ENCODE data around the gene RUSC2. TPM values are rescaled to one million over a fixed set of nuclear protein-coding genes. Genes with fewer than 3 reads are reported as not detected.

The RUSC2 gene
- total and polyA plus RNA-seq, 2 of the 13 experiments (the other 11 are each of a cell fraction or from before 2014, with no cell fraction given), result 2.8 to 3.3 TPM

GRCh38 chr9:35470340-35470739 lies 19.6 kb upstream of the RUSC2 start:
- TF ChIP-seq LRRFIP1 (CRISPR knock-in tag; conservative IDR thresholded peaks at IDR 0.05) (no peak), SKI (IDR thresholded peaks at IDR 0.05; ENCODE audit: partially characterized antibody) (no peak), HHEX (CRISPR knock-in tag; IDR thresholded peaks at IDR 0.05) (no peak), SOX6 (IDR thresholded peaks at IDR 0.05) (no peak), SOX6 (CRISPR knock-in tag; IDR thresholded peaks at IDR 0.05) (no peak), ZBTB44 (CRISPR knock-in tag; IDR thresholded peaks at IDR 0.05) (no peak), ZNF800 (CRISPR knock-in tag; IDR thresholded peaks at IDR 0.05) (no peak), TBL1XR1 (IDR thresholded peaks at IDR 0.05; ENCODE audit: borderline replicate concordance, low read length, partially characterized antibody) (no peak), ZNF670 (CRISPR knock-in tag; IDR thresholded peaks at IDR 0.05; ENCODE audit: borderline replicate concordance) (no peak), RBM22 (optimal IDR thresholded peaks at IDR 0.05; ENCODE audit: low read length) (no peak), ATF7-NPFF (CRISPR knock-in tag; IDR thresholded peaks at IDR 0.05; ENCODE audit: low read depth) (no peak)
- in situ Hi-C loops (cut with HindIII; ENCODE audit: extremely low pct_ligation_motif_present, low pct_unique_long_range_greater_than_20kb), result loop anchor here (10.0 kb wide), 1 partner anchor 276 kb away; no protein-coding TSS in a partner anchor
- intact Hi-C loops (cut with micrococcal nuclease; ENCODE audit: unreplicated experiment), result loop anchor here (10.0 kb wide), 2 partner anchors 56 to 576 kb away; a partner anchor contains a TSS
- POLR2A ChIA-PET, result no interaction called here
- Histone ChIP-seq H3K4me2 (ENCODE audit: low read depth, low read length) (no peak overlapping the region), H3K9me3 (ENCODE audit: low read length) (no peaks in the 10 kb centered on the region), H3K27me3 (ENCODE audit: control insufficient read depth in 1 of 2, insufficient read depth in 2 of 2, low read length in 2 of 2) (no peaks in the 10 kb centered on the region), H3K27ac (ENCODE audit: extremely low read length, insufficient read depth, low read length) (no peak overlapping the region), H3K79me2 (ENCODE audit: insufficient read depth, low read length) (no peaks in the 10 kb centered on the region), H3K4me1 (ENCODE audit: insufficient read depth, low read length) (peaks cover 8% of the 10 kb centered on the region; the same call in 1 of the 2 replicates), H4K20me1 (ENCODE audit: insufficient read depth, low read length) (no peaks in the 10 kb centered on the region), H2AFZ (ENCODE audit: low read length) (no peak overlapping the region), H3K9ac (ENCODE audit: insufficient read depth, low read depth, low read length) (no peak overlapping the region), H3K36me3 (replicated peaks in 1 of 2; ENCODE audit: control insufficient read depth in 1 of 2, insufficient read depth in 2 of 2, low read length in 2 of 2) (no peaks in the 10 kb centered on the region), H3K4me3 (replicated peaks in 1 of 3; ENCODE audit: insufficient read depth in 1 of 3, low read depth in 2 of 3, low read length in 3 of 3) (no peak overlapping the region)
- DNase-seq (ENCODE audit: low spot score), result no peak
- no TSS peak for BruUV-seq (replicated peaks)
- no peak for ATAC-seq
- WGBS (ENCODE audit: low lambda C conversion rate), result 3% methylated on average over 1 of the region's 1 CpG
- FAIRE-seq, result no peak
- CTCF ChIA-PET (ENCODE audit: low intra/inter-chr PET ratio, low total read pairs), result no interaction called here
